Inflammatory macrophage treated with lipopolysaccharide for 4 hours (primary cell): ENCODE data around the gene BMPER.

Experiments
- DNase-seq: peaks from one replicate; pipeline ENCODE4 v3.0.0-alpha.2; 2020

BMPER gene

GRCh38 chr7:34191771-34192479 lies 286.6 kb downstream of the BMPER start:
- DNase-seq = no peak

- DNase-seq = no peak
These were observed 287.6 kb downstream of the BMPER start for GRCh38 chr7:34192906-34193305.

GRCh38 chr7:34198231-34198641 lies 292.9 kb downstream of the BMPER start:
- no peak for DNase-seq
